Neural cell (in vitro differentiated cells): Measurements from ENCODE around the gene MCAT.

Experiments
- CTCF ChIP-seq: fragments of 450-650 bp; IDR thresholded peaks from 2 replicates; pipeline ENCODE4 v1.5.1; 2014; ENCODE audit warnings: antibody characterized with exemption, mild to moderate bottlenecking, moderate library complexity; ENCODE audit not compliant: poor library complexity, severe bottlenecking
- EP300 ChIP-seq: fragments of 450-650 bp; conservative IDR thresholded peaks from 2 replicates; pipeline ENCODE4 v1.6.1; 2014; ENCODE audit warnings: antibody characterized with exemption, mild to moderate bottlenecking, moderate library complexity; ENCODE audit not compliant: poor library complexity, severe bottlenecking
- EZH2 ChIP-seq: fragments of 200-600, 300-800 bp; shearing (Covaris generic), sonication (generic); IDR thresholded peaks from 2 replicates; pipeline ENCODE4 v1.6.1; 2014; ENCODE audit warnings: antibody characterized with exemption, low read length, borderline replicate concordance, mild to moderate bottlenecking; ENCODE audit not compliant: insufficient read depth, poor library complexity, severe bottlenecking
- POLR2AphosphoS5 ChIP-seq: IDR thresholded peaks from 2 replicates; pipeline ENCODE4 v1.6.1; 2012
- RAD21 ChIP-seq: fragments of 450-650 bp; conservative IDR thresholded peaks from 2 replicates; pipeline ENCODE4 v1.6.1; 2014; ENCODE audit warnings: antibody characterized with exemption, mild to moderate bottlenecking, moderate library complexity
- REST ChIP-seq: IDR thresholded peaks from 2 replicates; pipeline ENCODE4 v1.6.1; 2012; ENCODE audit warnings: borderline replicate concordance

- peak; percentile 22 for TF ChIP-seq CTCF
- no peak for TF ChIP-seq EZH2
- TF ChIP-seq RAD21: peak; percentile 46
- TF ChIP-seq EP300: peak; percentile 53
- peak; percentile 80 for TF ChIP-seq POLR2AphosphoS5
- no peak for TF ChIP-seq REST
Observed at GRCh38 chr22:43142880-43143562, at the start of gene MCAT.
